ENCODE results near the gene LYSMD2.
A peak's percentile ranks its signal among the peaks of the same experiment; 100 is the strongest.
"Not testable (repeated sequence)": the region's sequence is repeated elsewhere in the genome, so short reads cannot be mapped to it uniquely, and the experiment has no call there.

The LYSMD2 gene, protein sequence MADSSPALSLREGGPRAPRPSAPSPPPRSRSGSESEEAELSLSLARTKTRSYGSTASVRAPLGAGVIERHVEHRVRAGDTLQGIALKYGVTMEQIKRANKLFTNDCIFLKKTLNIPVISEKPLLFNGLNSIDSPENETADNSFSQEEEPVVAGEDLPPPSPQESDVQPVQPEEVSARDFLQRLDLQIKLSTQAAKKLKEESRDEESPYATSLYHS

DNA sequence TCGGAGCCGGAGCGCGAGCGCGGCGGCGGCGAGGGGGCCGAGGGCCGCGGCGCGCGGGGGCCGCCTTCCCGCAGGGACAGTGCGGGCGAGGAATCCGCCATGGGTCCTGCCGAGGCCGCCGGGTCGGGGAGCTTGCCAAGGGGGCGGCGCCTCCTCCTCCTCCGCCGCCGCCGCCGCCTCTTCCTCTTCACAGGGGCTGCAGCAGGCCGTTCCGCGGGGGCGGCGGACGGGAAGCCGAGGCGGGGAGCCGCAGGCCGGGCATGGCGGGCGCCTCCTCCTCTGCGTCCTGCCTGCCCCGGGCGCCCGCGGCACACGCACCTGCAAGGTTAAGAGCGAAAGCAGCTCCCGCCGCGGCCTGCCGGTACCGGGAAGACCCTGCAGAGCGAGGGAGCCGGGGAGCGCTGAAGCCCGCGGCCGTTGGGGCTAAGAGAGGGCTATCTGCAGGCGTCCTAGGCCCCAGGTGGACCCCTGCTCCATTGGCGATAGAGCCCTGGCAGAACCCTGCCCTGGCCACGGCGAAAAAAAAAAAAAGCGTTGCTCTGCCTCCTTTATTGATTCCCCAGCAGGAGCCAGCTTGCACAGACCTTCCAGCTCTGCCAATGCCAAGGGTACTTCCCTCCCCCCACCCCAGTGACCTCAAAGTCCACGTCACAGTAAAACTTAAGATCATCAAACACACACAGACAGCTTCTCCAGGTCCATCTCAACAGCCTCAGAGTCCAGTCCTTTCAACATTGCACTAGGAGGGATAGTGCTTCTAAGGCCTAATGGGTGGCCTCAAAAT lies at the start of gene LYSMD2:
Gene LYSMD2 (minus strand): TSS at position 134 of the 784 bp plus-strand sequence. CDS start 33 bp downstream, at position 101.
- peak; percentile 38 for DNase-seq

DNA sequence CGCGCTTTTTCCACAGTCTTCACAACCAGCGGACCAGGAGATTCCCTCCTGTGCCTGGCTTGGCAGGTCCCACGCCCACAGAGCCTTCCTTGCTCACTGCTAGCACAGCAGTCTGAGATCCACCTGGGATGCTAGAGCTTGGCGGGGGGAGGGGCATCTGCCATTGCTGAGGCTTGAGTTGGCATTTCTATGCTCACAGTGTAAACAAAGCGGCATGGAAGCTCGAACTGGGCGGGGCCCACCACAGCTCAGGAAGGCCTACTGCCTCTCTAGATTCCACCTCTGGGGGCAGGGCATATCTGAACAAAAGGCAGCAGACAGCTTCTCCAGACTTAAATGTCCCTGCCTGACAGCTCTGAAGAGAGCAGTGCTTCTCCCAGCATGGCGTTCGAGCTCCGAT lies 49.7 kb upstream of the LYSMD2 start:
- DNase-seq: not testable (repeated sequence)

DNA sequence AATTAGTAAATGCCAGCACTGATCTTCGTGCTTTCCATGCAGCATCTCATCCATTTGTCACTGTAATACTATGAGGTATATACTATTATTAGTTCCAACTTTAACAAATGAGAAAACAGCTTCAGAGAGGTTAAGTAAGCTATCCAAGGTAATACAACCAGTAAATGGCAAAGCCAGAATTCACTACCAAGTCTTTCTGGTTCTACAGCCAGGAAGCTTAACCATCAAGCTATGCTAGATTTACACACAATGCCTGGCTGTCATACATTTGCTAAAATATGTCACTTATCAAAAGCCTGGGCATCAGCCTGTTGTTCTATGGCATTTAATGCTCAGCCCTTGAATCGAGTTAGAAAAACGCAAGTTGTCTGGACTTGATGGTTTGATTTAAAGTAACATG lies 46.5 kb upstream of the LYSMD2 start:
- DNase-seq: no peak

DNA sequence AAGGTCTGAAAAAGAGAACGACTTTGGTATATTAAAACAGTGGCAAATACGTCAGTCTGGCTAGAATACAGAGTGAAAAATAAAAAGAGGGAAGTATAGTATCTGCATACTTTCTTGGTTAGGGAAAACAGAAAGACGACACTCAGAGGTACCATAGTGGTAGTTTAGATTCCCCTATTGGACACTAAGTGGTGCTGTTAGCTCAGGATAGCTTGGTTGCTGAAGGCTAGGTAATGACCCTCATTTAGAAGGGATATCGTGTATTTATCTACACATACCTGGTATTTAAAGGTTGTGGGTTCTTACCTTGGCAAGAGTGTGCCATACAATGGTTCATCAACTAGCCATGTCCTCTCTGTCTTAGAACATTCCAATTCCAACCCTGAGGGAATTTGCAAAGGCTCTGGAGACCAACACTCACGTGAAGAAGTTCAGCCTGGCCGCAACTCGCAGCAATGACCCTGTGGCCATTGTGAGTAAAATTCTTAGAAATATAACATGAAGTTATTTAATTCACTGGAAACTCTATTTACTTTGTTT lies 45.0 kb upstream of the LYSMD2 start:
- DNase-seq: no peak

DNA sequence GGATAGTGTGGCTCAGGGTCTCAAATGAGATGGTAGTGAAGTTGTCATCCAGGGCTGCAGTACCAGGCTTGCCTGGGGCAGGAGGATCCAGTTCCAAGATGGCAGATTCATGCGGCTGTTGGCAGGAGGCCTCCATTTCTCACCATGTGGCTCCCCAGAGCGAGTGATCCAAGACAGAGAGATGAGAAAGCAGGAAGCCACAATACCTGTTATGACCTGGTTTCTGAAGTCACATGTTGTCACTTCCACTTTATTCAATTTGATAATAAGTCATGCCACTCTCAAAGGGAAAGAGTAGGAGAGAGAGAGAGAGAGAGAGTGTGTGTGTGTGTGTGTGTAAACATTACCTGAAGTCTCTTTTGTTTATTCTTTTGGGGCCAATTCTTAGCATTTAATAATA lies 44.1 kb upstream of the LYSMD2 start:
- no peak for DNase-seq

DNA sequence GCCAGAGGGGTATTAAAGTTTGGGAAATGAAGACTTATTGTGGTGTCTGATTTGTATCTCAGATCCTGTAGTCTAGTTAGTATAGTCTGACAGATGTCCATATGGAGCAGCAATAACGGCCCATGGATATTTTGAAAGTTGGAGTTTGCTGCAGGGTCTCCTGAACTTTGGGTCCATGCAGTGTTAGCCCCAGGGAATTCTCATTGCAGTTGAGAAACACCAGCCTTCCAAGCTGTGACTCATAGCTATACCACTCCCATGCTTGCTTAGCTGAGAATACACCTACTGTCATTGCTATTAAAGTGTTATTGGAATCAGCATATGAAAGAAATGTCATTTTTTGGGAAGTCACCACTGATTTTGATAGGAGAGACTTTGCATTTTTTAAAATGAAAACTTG lies 43.2 kb upstream of the LYSMD2 start:
- DNase-seq: no peak

DNA sequence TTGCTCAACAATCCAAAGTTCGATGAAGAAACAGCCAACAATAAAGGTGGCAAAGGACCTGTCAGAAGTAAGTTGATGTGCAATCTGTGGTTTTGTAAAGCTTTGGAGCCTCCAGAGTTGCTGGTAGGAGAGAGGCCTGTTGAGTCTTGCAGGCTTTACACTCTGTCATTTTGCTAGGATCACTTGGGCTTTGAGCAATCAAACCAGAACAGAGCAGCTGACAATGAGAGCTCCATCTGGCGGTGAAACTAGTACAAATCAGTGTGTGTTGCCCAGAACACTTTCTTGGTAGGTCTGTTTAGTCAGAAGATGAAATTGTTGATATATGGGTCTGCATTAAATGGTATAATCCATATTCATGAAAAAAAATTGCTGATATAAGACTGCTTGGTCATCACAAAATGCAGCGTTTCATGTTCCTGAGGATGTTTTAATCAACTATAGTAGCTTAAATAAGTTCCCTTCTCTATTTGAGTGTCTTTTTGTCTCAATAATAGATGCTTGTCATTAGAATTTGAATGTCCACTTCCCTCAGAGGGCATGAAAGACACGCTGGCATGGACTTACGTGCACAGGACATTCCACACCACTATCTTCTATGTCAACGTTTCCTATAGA lies 39.6 kb upstream of the LYSMD2 start:
- peak; percentile 64 for DNase-seq

DNA sequence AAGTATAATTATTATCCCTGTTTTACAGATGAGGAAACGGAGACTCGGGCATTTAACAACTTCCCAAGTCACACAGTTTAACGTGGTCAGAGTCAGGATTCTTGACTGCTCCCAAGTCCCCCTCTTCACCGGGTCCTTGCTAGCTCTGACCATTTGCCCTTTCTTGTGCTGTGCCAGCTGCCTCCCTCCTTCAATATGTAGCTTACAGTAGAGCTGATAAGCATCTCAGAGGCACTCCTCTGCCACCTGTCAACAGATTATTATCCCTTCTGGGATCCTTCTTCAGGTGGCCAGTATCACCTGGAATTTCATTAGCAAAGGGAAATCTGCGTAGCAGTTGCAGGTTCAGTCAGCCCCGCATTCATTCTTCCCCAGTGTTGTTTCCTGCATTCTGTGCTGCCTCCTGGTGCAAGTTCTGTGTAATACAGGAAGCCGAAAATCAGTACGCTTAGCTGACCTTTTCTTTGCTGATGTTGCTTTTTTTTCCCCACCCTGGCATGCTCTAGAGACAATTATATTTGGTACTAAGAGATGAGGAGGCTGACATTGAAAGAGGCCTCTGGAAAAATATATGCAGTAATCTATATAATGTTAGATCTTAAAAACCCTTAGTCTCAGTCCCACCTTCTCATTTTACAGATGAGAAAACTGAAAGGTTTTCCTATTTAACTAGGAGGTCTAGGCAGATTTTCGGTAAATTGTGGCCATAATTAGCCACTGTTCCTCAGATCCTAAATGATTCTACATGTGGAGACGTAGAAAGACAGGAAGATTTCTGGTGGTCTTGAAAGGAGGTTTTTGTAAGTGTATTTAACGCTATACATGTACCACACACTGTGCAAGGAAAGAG lies 38.7 kb upstream of the LYSMD2 start:
- DNase-seq: peak; percentile 36

DNA sequence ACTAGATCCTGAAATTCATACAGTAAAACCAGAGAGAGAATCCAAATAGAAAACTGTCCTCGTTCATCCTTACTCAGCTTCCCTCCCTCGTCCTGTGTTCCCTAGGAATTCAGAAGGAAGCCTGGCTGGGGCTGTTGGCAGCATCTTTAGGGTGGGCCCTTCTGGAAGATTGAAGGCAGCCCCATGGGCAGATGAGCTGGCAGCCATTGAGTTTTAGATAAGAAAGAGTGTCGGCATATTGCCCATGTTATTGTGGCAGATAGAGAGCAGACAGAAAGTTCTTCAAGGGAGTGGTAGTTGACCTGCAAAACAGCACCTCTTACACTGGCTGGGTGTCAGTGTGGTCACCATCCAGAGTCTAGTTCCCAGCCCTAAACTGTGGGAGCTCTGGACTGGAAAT lies 37.5 kb upstream of the LYSMD2 start:
- no peak for DNase-seq

DNA sequence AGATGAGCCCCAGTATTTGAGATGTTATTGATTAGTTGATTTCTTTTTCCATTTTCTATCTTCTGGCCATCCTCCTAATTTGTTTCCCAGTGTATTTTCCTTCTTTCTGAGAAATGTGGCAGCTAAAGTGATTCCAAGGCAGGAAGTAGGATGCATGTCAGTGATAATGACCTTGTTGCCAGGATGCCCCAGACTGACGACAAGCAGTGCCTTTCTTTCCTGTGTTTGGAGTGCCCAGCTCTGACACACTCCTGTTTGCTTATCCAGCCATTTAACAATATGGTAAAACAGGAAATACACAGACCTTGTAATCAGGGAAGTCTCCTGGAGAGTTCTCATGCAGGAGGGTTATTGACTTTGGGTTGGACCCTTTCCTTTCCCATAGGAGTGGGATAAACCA lies 34.3 kb upstream of the LYSMD2 start:
- peak; percentile 14 for DNase-seq

DNA sequence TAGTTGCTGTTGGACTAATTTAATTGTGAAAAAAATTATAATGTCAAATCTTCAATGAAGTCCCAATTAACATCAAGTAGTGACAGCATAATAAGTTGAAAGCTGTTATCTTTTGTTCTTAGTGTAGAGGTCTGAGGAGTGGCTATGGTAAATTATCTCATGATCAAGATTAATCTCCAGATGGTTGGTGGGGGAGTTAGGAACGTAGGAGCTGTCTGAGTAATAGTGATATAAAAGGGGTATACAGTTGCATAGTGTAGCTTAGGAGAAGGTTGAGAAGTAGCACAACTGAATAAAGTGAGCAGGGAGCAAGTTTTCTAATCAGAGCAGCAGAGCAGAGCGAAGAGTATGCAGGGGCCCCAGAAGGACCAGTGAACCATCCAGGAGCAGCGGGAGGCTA lies 33.4 kb upstream of the LYSMD2 start:
- no peak for DNase-seq

DNA sequence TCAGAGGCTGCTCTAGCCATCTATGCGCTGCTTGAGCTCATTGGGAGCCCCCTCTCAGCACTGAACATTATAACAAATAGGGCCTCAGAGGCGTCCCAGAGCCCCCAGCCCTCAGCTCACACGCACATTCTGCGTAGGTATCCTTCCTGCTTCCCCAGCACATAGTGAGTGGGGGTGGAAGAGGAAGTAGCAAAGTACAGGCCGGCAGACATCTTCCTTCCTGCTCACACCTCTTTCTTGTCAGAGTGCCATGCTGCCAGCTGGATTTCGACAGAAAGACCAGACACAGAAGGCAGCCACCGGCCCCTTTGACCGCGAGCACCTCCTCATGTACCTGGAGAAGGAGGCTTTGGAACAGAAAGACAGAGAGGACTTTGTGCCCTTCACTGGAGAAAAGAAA lies 30.6 kb upstream of the LYSMD2 start:
- no peak for DNase-seq

DNA sequence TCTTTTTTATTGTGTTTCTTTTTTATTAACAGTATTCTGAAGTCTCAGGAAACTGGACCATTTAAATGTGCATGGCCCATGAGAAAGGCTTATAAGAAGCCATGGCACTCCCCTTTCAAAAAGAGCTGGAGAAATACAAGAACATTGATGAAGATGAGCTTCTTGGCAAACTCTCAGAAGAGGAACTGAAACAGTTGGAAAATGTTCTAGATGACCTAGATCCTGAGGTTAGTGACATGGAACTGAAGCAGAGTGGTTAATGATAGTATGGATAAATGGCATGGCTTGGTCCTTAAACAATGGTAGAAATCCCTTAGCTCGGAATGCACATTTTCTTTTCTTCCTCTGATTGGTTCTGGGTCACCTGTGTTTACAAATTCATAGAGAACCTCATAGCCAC lies 28.9 kb upstream of the LYSMD2 start:
- no peak for DNase-seq

DNA sequence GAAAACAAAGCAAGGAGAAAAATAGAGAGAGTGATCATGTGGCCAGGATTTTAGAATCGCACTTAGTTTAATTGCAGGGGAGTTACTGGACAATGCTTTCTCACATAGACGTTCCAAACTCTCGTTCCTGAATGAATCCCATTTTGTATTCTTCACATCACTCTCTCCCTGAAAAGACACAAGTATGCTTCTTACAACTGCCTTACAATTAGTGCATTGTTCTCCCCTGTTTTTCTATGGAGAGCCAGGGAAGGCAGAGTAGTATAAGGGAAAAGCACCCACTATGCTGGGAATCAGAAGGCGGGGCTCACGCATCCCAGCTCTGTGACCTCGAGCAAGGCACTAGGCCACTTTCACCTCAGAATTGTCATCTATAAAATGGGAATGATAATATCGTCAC lies 28.3 kb upstream of the LYSMD2 start:
- DNase-seq: no peak

DNA sequence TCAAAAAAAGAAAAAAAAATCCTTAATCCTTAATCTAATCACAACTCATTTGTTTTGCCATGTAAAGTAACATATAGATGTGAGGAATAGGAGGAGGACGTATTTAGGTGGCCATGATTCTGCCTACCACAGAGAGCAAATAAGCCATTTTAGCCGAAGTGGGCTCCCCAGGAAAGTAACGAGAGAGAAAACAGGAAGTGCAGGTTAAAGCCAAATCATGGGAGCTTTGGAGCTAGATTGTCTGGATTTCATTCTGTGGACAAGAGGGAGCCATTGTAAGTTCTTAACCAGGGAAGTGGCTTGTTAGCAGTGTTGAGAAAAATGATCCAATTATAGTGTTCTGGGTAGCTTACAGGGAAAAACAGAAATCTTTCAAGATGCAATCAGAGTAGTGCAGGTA lies 23.4 kb upstream of the LYSMD2 start:
- DNase-seq: no peak

DNA sequence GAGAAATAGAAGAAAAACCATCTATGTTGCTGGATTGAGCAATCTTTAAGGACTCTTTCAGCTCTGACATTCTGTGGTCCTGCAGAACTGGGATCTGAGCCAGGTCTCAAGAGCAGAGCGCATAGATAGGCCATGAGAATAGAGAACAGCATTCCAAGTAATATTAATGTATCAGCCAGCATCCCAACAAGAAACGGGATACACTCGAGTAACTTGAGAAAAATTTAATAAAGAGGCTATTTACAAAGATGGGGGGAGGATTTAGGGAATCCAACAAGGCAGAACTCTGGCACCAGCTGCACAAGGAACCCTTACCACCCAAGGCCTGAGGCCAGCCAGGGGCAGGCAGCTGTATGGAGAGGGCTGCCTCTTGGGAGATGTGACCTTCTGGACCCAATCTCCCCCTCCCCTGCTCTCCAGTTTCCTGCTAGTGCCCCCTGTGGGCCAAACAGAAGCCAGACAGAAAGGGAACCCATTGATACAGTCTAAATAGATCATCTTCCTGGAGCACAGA lies 22.2 kb upstream of the LYSMD2 start:
- DNase-seq: peak; percentile 27

DNA sequence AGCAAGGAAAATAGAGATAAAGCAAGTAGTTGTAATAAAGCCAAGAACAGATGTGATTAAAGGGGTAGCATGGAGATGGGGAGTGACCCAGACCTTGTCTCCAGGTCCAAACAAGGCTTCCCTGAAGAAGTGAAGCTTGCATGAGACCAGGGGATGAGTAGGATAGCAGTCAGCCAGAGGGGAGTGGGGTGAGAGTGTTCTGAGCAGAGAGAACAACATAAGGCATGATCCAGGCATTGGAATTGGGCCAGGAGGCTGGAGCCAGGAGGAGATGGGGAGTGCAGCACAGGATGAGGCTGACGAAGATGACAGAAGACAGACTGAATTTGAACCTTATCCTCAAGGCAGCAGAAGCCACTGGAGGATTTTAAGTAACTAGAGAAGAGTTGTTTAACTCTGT lies 21.2 kb upstream of the LYSMD2 start:
- no peak for DNase-seq

DNA sequence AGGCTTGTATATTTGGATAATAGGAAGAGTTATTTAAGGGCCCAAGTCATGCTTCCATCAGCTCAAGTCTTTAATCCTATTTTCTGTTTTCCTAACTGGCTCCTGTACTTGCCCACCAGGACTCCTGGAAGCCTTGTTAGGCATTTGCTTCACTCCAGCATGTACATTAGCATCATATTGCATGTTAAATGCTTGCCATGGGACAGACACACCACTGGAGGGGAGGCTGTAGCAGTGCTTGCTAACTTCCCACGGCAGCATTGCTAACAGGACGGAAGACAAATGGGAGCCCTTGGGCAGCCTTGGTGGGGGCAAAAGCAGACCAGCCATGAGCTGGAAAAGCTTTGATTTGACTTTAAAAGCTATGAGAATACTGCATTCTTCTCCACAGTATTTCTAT lies 20.0 kb upstream of the LYSMD2 start:
- no peak for DNase-seq

DNA sequence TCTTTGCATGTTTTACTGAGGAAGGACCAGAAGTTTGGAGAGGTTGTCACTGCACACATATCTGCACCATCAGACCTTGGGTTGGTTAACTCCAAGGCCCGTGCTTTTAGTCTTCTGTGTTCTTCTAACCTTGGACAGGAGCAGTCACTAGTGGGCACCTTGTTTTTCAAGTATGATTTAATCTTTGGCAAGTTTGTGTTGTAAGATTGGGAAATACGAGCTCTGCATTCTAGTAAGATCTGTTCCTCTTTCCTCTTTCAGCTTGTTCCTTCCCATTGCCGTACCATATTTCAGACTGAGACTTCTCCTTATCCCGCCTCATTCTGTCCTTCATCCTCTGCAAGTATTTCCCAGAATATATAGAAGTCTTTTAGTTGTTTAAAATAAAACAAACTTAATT lies 19.0 kb upstream of the LYSMD2 start:
- DNase-seq: no peak

DNA sequence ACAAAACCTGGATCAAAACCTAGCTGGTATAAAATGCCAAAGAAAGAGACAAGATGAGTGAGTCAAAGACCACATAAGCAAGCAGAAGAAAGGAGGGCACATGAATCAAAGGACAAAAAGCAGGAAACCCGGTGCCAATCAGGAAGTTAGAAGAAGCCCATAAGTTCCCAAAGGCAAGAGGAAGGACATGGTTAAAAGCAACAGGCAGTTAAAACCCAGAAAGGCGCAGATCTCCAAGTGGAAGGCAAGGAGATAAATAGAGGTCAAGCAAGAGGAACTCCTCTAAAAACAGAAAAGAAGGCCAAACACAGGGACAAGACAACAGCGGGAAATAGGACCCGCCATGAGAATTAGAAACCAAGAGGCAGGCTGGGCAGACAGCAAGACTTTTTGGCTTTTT lies 18.3 kb upstream of the LYSMD2 start:
- no peak for DNase-seq

DNA sequence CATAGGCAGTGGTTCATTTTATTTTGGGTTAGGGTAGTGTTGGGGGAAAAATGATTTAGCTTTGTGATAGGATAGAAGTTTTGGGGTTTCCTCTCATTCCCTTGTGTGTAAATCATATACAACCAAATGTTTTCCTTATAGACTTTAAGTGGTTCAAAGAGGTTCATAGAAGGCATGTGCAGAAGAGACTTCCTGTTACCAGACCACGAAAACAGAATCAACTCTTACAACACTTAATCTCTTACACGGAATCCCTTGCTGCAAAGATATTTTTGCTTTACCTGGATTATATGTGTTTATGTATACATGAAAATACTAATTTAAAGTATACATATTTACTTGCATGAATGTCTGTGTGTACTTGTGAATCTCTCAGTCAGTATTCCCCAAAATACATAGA lies 16.8 kb upstream of the LYSMD2 start:
- DNase-seq: no peak

DNA sequence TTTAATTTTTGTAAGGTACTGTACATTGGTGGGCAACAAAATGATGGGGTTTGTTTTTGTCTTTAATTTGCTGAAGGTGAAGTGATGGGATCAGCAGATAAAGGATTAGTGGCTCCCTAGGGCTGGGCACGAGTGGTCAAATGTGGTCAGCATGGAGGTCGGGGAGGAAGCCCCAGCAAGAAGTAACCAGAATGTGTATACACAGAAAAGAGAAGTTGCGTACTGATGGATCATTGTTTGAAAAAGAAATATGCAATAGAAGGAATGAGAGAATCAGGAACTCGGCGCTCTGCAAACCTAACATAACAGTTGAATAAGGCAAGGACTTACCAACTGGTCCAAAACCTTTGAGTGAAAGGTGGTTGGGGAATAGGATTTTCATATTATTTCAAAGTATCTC lies 15.4 kb upstream of the LYSMD2 start:
- DNase-seq: no peak
